ENCODE data around the gene MYO3B. TPM values are rescaled to one million over a fixed set of nuclear protein-coding genes. Genes with fewer than 3 reads are reported as not detected.

The MYO3B gene
- total and polyA plus RNA-seq, 2 experiments from 2014 or later, result 0.11 TPM; not detected in 1

DNA sequence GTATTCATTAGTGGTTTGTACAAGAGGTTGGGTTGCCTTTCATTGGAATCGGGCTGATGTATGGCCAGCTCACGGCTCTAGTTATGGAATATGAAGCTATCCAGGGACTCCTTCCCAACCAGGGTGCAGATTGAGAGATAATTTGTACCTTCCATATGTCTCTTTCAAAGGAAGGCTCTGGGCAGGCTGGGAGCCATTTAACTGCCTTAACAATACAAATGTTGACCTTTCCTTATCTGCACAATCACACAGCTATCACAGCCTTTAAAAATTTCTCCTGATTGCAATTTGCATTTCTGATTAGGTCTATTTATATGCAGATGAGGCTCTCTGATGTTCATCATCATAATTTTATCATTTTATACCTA lies 58.7 kb downstream of the MYO3B start:
- TF ChIP-seq EZH2phosphoT487 (IDR thresholded peaks at IDR 0.05; ENCODE audit: insufficient read depth, low read depth), result no peak
- TF ChIP-seq EZH2 (IDR thresholded peaks at IDR 0.05; ENCODE audit: insufficient read depth, poor library complexity, severe bottlenecking), result no peak
- Histone ChIP-seq H2AFZ (no peak overlapping the region), H3K36me3 (ENCODE audit: low read depth) (no peaks in the 10 kb centered on the region), H3K9me2 (ENCODE audit: insufficient read depth) (no peaks in the 10 kb centered on the region), H3K4me1 (ENCODE audit: insufficient read depth) (no peaks in the 10 kb centered on the region), H3K27ac (no peak overlapping the region), H3K4me2 (ENCODE audit: unreplicated experiment) (no peak overlapping the region), H3K79me2 (ENCODE audit: insufficient read depth) (no peaks in the 10 kb centered on the region), H3K27me3 (replicated peaks; ENCODE audit: insufficient read depth) (peaks cover 8% of the 10 kb centered on the region; the same call in 1 of the 2 replicates), H4K20me1 (ENCODE audit: insufficient read depth) (no peaks in the 10 kb centered on the region), H3K9ac (no peak overlapping the region), H3K9me3 (ENCODE audit: low read depth) (no peaks in the 10 kb centered on the region), H3K4me3 (no peak overlapping the region), H3F3A (ENCODE audit: insufficient read depth) (no peaks in the 10 kb centered on the region)
- in situ Hi-C loops (cut with MboI), result no loop called here
- 61 to 85% methylated on average over 2 of the region's 2 CpGs for WGBS, 2 experiments (ENCODE audit: low coverage in 1 of 2, low lambda C conversion rate in 2 of 2, missing lambda C conversion rate in 2 of 2)
- DNase-seq, result no peak

DNA sequence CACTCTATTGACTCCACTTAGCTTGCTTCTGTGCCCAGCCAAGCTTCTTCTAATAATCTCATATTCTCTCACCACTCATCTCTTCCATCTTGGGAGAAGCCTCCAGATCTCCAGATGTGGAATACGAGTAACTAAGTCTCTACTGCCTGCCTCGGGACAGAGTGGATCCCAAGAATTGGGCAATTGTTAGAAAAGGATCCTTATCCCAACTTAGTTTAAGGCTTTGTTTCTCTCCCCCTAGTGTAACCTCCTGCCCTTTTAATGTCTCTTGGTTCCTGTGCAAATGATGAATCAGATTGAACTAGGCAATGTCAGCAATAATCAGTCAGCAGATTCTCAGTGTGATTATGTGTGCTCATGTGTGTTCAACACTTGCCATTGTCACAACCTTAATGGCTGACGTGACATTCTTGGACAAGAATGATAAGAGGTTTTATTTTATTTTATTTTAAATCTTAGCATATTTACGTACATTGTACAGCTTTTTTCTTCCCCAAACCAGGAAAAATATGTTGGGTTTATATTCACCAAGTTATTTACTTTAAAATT lies 59.7 kb downstream of the MYO3B start:
- no peaks in the 10 kb centered on the region for H3K9me3 ChIP-seq (ENCODE audit: low read depth)
- no peaks in the 10 kb centered on the region for H3K79me2 ChIP-seq (ENCODE audit: insufficient read depth)
- no peaks in the 10 kb centered on the region for H4K20me1 ChIP-seq (ENCODE audit: insufficient read depth)
- H3K27me3 ChIP-seq (replicated peaks; ENCODE audit: insufficient read depth), result peaks cover 8% of the 10 kb centered on the region; the same call in 1 of the 2 replicates
- no peak overlapping the region for H3K4me2 ChIP-seq (ENCODE audit: unreplicated experiment)
- H3F3A ChIP-seq (ENCODE audit: insufficient read depth), result no peaks in the 10 kb centered on the region
- no peak for DNase-seq
- H2AFZ ChIP-seq, result no peak overlapping the region
- no peak overlapping the region for H3K9ac ChIP-seq
- H3K36me3 ChIP-seq (ENCODE audit: low read depth), result no peaks in the 10 kb centered on the region
- no peak overlapping the region for H3K27ac ChIP-seq
- H3K9me2 ChIP-seq (ENCODE audit: insufficient read depth), result no peaks in the 10 kb centered on the region
- in situ Hi-C loops (cut with MboI), result no loop called here
- 55 to 69% methylated on average over 4 of the region's 4 CpGs for WGBS, 2 experiments (ENCODE audit: low coverage in 1 of 2, low lambda C conversion rate in 2 of 2, missing lambda C conversion rate in 2 of 2)
- no peak for TF ChIP-seq EZH2 (IDR thresholded peaks at IDR 0.05; ENCODE audit: insufficient read depth, poor library complexity, severe bottlenecking)
- TF ChIP-seq EZH2phosphoT487 (IDR thresholded peaks at IDR 0.05; ENCODE audit: insufficient read depth, low read depth), result no peak
- H3K4me1 ChIP-seq (ENCODE audit: insufficient read depth), result no peaks in the 10 kb centered on the region
- H3K4me3 ChIP-seq, result no peak overlapping the region

DNA sequence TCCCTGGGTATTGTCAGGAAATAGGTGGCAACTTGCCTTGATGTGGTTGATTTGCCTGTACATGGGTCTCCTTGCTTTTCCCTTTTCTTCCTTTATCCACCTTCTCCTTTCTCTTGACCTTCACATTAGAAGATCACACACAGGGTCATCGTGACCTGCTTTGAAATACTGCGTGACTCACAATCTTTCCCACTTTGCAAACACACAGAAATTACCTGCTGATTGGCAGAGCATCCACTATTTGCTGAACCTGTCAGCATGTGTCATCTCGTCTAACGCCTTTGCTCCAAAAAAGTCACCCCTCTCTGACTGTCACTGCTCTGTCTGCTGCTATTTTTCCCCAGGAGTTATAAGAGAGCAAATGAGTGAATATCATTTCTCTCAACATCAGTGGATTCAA lies 60.8 kb downstream of the MYO3B start:
- in situ Hi-C loops (cut with MboI), result no loop called here
- no peak for TF ChIP-seq EZH2 (IDR thresholded peaks at IDR 0.05; ENCODE audit: insufficient read depth, poor library complexity, severe bottlenecking)
- no peak for TF ChIP-seq EZH2phosphoT487 (IDR thresholded peaks at IDR 0.05; ENCODE audit: insufficient read depth, low read depth)
- H3K27me3 ChIP-seq (replicated peaks; ENCODE audit: insufficient read depth), result peaks cover 8% of the 10 kb centered on the region; the same call in 1 of the 2 replicates
- H3K36me3 ChIP-seq (ENCODE audit: low read depth), result no peaks in the 10 kb centered on the region
- H3K9me2 ChIP-seq (ENCODE audit: insufficient read depth), result no peaks in the 10 kb centered on the region
- no peaks in the 10 kb centered on the region for H4K20me1 ChIP-seq (ENCODE audit: insufficient read depth)
- no peaks in the 10 kb centered on the region for H3K4me1 ChIP-seq (ENCODE audit: insufficient read depth)
- no peak overlapping the region for H3K27ac ChIP-seq
- H3F3A ChIP-seq (ENCODE audit: insufficient read depth), result no peaks in the 10 kb centered on the region
- no peaks in the 10 kb centered on the region for H3K79me2 ChIP-seq (ENCODE audit: insufficient read depth)
- no peak overlapping the region for H3K4me3 ChIP-seq
- H3K9ac ChIP-seq, result no peak overlapping the region
- H3K9me3 ChIP-seq (ENCODE audit: low read depth), result no peaks in the 10 kb centered on the region
- H3K4me2 ChIP-seq (ENCODE audit: unreplicated experiment), result no peak overlapping the region
- H2AFZ ChIP-seq, result no peak overlapping the region
- DNase-seq, result no peak
- WGBS, 2 experiments (ENCODE audit: low coverage in 1 of 2, low lambda C conversion rate in 2 of 2, missing lambda C conversion rate in 2 of 2), result 84 to 87% methylated on average over 4 of the region's 4 CpGs

DNA sequence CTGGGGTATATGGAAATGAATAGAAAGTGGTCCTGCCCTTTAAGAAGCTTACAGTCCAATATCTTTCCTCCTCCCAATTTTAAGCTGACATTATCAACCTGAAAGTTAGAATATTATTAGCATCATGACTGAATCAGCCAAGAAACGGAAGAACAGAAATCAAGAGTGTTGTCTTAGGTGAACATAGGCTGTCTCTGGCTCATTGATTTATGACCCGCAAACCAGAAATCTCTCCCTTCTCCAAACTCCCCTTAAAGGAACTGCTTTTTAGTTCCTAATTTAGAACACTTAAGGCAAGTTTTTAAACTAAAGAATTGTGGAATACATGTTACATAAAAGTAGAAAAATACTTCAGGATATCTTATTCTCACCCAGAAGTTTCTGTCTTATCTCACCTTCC lies 62.7 kb downstream of the MYO3B start:
- Histone ChIP-seq H2AFZ (no peak overlapping the region), H3K4me1 (ENCODE audit: insufficient read depth) (no peaks in the 10 kb centered on the region), H3K4me3 (no peak overlapping the region), H3F3A (ENCODE audit: insufficient read depth) (no peaks in the 10 kb centered on the region), H3K9ac (no peak overlapping the region), H3K27ac (no peak overlapping the region), H3K4me2 (ENCODE audit: unreplicated experiment) (no peak overlapping the region), H4K20me1 (ENCODE audit: insufficient read depth) (no peaks in the 10 kb centered on the region), H3K79me2 (ENCODE audit: insufficient read depth) (no peaks in the 10 kb centered on the region), H3K9me3 (ENCODE audit: low read depth) (no peaks in the 10 kb centered on the region), H3K9me2 (ENCODE audit: insufficient read depth) (no peaks in the 10 kb centered on the region), H3K36me3 (ENCODE audit: low read depth) (no peaks in the 10 kb centered on the region), H3K27me3 (replicated peaks; ENCODE audit: insufficient read depth) (peaks cover 8% of the 10 kb centered on the region; the same call in 1 of the 2 replicates)
- WGBS, 2 experiments (ENCODE audit: low coverage in 1 of 2, low lambda C conversion rate in 2 of 2, missing lambda C conversion rate in 2 of 2), result 79 to 83% methylated on average over 2 of the region's 2 CpGs
- no peak for TF ChIP-seq EZH2phosphoT487 (IDR thresholded peaks at IDR 0.05; ENCODE audit: insufficient read depth, low read depth)
- TF ChIP-seq EZH2 (IDR thresholded peaks at IDR 0.05; ENCODE audit: insufficient read depth, poor library complexity, severe bottlenecking), result no peak
- no peak for DNase-seq
- in situ Hi-C loops (cut with MboI), result no loop called here

DNA sequence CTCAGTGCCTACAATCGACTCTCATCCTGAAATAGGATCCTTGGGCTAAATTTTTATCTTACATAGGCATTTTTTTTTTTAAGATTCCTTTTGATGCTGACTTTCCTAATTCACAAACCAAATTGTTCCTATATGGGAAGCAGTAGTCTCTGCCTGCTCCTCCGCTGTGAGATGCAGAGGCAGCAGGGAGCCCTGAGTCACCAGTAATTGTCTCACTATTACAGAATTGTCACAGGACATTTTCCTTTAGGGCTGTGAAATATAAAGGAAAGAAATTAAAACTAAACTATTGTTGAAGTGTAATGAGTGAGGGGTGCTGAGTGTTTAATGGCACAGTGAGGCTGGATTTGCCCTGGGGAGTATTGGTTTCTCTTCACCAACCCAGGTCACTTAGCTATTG lies 63.8 kb downstream of the MYO3B start:
- H3K36me3 ChIP-seq (ENCODE audit: low read depth), result no peaks in the 10 kb centered on the region
- no peak for DNase-seq
- no peaks in the 10 kb centered on the region for H3F3A ChIP-seq (ENCODE audit: insufficient read depth)
- H4K20me1 ChIP-seq (ENCODE audit: insufficient read depth), result no peaks in the 10 kb centered on the region
- H3K9me3 ChIP-seq (ENCODE audit: low read depth), result no peaks in the 10 kb centered on the region
- no peak overlapping the region for H3K4me3 ChIP-seq
- H3K79me2 ChIP-seq (ENCODE audit: insufficient read depth), result no peaks in the 10 kb centered on the region
- in situ Hi-C loops (cut with MboI), result no loop called here
- H3K9me2 ChIP-seq (ENCODE audit: insufficient read depth), result no peaks in the 10 kb centered on the region
- H3K27me3 ChIP-seq (replicated peaks; ENCODE audit: insufficient read depth), result peaks cover 8% of the 10 kb centered on the region; the same call in 1 of the 2 replicates
- H3K4me2 ChIP-seq (ENCODE audit: unreplicated experiment), result no peak overlapping the region
- H3K27ac ChIP-seq, result no peak overlapping the region
- no peaks in the 10 kb centered on the region for H3K4me1 ChIP-seq (ENCODE audit: insufficient read depth)
- H3K9ac ChIP-seq, result no peak overlapping the region
- no peak overlapping the region for H2AFZ ChIP-seq
- TF ChIP-seq EZH2phosphoT487 (IDR thresholded peaks at IDR 0.05; ENCODE audit: insufficient read depth, low read depth) (no peak), EZH2 (IDR thresholded peaks at IDR 0.05; ENCODE audit: insufficient read depth, poor library complexity, severe bottlenecking) (no peak)
- WGBS, 2 experiments (ENCODE audit: low coverage in 1 of 2, low lambda C conversion rate in 2 of 2, missing lambda C conversion rate in 2 of 2), result 85 to 86% methylated on average over 2 of the region's 2 CpGs

All from GM23248 (cell line).